ENCODE measurements around the gene CNTRL.
"Not testable (repeated sequence)": the region's sequence is repeated elsewhere in the genome, so short reads cannot be mapped to it uniquely, and the experiment has no call there.

The CNTRL gene

DNA sequence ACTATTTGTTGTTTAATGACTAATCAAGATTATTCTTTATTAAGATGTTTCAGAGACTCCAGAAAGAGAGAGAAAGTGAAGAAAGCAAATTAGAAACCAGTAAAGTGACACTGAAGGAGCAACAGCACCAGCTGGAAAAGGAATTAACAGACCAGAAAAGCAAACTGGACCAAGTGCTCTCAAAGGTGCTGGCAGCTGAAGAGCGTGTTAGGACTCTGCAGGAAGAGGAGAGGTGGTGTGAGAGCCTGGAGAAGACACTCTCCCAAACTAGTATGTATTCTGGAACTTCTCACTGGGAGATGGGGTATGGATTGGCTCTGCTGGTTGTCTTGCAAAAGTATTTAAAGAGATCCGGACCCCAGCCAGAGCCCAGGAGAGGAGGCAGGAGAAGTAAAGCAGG lies 93.3 kb downstream of the CNTRL start:
- Histone ChIP-seq H3K9me3 (ENCODE audit: control insufficient read depth, low read length) (no peaks in the 10 kb centered on the region), H3K4me3 (ENCODE audit: low read length) (no peak overlapping the region), H3K27me3 (replicated peaks; ENCODE audit: control insufficient read depth, insufficient read depth, low read length) (no peaks in the 10 kb centered on the region), H3K36me3 (ENCODE audit: control insufficient read depth, insufficient read depth, low read length, severe bottlenecking) (peaks cover 50% of the 10 kb centered on the region), H3K9ac (ENCODE audit: low read length) (no peak overlapping the region), H3K4me1 (ENCODE audit: control insufficient read depth, insufficient read depth, low read length) (no peaks in the 10 kb centered on the region)
- no peak for DNase-seq (ENCODE audit: low read depth)

DNA sequence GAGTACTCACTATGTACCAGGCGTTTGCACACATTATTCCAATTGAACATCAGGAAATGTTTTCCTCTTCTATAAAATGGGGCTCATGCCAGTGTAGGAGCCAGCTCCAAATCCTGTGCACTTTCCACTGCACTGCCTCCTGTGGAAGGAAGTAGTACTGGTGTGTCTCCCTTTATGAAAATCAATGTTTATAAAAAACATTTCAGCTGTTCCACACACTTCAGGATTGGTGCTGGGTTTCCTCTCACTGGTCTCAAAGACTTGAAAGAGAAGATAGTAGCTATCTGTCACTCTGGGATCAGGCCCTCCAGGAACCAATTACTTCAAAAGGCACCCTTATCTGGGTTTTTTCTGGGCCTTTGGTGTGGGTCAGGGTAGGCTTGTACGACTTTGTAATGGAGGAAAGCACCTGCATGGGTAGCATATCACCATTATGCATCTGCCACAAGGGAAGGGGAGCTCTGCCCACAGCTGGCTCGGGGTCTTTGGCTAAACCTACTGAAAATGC lies 94.4 kb downstream of the CNTRL start:
- no peak for DNase-seq (ENCODE audit: low read depth)

GRCh38 chr9:121171236-121171635 lies 96.5 kb downstream of the CNTRL start:
- DNase-seq (ENCODE audit: low read depth): no peak
- Histone ChIP-seq H3K27me3 (replicated peaks; ENCODE audit: control insufficient read depth, insufficient read depth, low read length) (no peaks in the 10 kb centered on the region), H3K36me3 (ENCODE audit: control insufficient read depth, insufficient read depth, low read length, severe bottlenecking) (peaks cover 62% of the 10 kb centered on the region), H3K9ac (ENCODE audit: low read length) (no peak overlapping the region), H3K4me1 (ENCODE audit: control insufficient read depth, insufficient read depth, low read length) (no peaks in the 10 kb centered on the region), H3K9me3 (ENCODE audit: control insufficient read depth, low read length) (no peaks in the 10 kb centered on the region), H3K4me3 (ENCODE audit: low read length) (no peak overlapping the region)

More for the DNA sequence above, 94.4 kb downstream of the CNTRL start:
- Histone ChIP-seq H3K4me1 (ENCODE audit: control insufficient read depth, insufficient read depth, low read length) (no peaks in the 10 kb centered on the region), H3K36me3 (ENCODE audit: control insufficient read depth, insufficient read depth, low read length, severe bottlenecking) (peaks cover 58% of the 10 kb centered on the region), H3K9me3 (ENCODE audit: control insufficient read depth, low read length) (no peaks in the 10 kb centered on the region), H3K27me3 (replicated peaks; ENCODE audit: control insufficient read depth, insufficient read depth, low read length) (no peaks in the 10 kb centered on the region), H3K9ac (ENCODE audit: low read length) (no peak overlapping the region), H3K4me3 (ENCODE audit: low read length) (no peak overlapping the region)

DNA sequence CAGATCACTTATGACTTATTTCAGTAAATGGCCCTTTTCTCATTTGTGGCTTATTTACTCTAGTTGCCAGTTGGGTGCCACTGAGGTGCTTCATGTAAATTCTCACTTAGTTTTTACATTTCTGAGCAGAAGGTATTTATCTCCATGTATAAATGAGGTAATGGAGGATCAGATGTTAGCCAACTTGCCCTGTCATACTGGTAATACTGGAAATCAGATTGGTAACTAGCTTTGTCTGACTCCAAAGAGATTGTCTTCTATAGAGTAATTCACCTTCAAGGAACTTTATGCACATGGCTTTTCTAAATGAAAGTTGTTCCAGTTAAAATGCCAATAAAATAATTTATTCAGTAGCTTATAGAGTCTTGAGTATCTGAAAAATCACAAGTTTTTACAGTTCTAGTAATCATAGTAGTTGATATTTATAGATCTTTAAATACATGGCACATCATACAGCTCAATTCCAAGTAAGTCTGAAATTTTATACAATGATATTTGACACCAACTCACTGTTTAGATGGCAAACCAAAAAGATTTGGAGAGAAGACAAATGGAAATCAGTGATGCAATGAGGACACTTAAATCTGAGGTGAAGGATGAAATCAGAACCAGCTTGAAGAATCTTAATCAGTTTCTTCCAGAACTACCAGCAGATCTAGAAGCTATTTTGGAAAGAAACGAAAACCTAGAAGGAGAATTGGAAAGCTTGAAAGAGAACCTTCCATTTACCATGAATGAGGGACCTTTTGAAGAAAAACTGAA lies 98.2 kb downstream of the CNTRL start:
- Histone ChIP-seq H3K9me3 (ENCODE audit: control insufficient read depth, low read length) (no peaks in the 10 kb centered on the region), H3K4me3 (ENCODE audit: low read length) (no peak overlapping the region), H3K4me1 (ENCODE audit: control insufficient read depth, insufficient read depth, low read length) (no peaks in the 10 kb centered on the region), H3K36me3 (ENCODE audit: control insufficient read depth, insufficient read depth, low read length, severe bottlenecking) (peaks cover 57% of the 10 kb centered on the region), H3K27me3 (replicated peaks; ENCODE audit: control insufficient read depth, insufficient read depth, low read length) (no peaks in the 10 kb centered on the region), H3K9ac (ENCODE audit: low read length) (no peak overlapping the region)
- peak; percentile 38 for DNase-seq (ENCODE audit: low read depth)

GRCh38 chr9:121173501-121173900 lies 98.7 kb downstream of the CNTRL start:
- Histone ChIP-seq H3K27me3 (replicated peaks; ENCODE audit: control insufficient read depth, insufficient read depth, low read length) (no peaks in the 10 kb centered on the region), H3K4me1 (ENCODE audit: control insufficient read depth, insufficient read depth, low read length) (no peaks in the 10 kb centered on the region), H3K9ac (ENCODE audit: low read length) (no peak overlapping the region), H3K36me3 (ENCODE audit: control insufficient read depth, insufficient read depth, low read length, severe bottlenecking) (peaks cover 61% of the 10 kb centered on the region), H3K4me3 (ENCODE audit: low read length) (no peak overlapping the region), H3K9me3 (ENCODE audit: control insufficient read depth, low read length) (no peaks in the 10 kb centered on the region)
- DNase-seq (ENCODE audit: low read depth): no peak

DNA sequence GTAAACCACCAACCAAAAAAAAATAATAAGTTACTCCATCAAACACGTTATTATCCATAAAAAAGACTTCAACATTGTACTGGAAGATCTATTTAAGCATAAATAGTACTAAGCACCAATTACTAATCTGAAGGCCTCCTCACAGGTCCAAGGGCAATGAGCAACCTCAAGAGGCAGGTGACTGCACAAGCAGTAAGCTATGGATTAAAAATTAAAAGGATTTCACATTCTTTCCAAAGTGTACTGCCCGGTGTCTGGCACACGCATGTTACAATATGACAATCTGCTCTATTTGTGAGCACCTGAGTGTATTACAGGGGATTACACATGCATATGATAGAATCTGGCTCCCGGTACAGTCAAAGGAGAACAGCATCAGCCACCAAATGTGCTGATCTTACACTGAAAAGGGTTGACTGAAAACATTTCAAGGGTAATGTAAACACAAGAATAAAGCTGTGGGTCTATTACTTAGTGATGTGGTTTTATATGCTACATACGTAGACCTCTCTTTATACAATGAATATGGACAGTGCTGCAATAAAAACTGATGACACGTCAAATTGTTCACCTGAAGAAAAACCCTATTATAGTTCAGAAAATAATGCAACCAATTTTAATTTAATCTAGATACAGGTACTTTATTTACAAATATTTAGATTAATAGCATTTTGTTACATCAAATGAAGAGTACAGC lies 104.1 kb downstream of the CNTRL start:
- Histone ChIP-seq H3K36me3 (ENCODE audit: control insufficient read depth, insufficient read depth, low read length, severe bottlenecking) (peaks cover 63% of the 10 kb centered on the region), H3K4me3 (ENCODE audit: low read length) (no peak overlapping the region), H3K9me3 (ENCODE audit: control insufficient read depth, low read length) (no peaks in the 10 kb centered on the region), H3K27me3 (replicated peaks; ENCODE audit: control insufficient read depth, insufficient read depth, low read length) (no peaks in the 10 kb centered on the region), H3K9ac (ENCODE audit: low read length) (no peak overlapping the region), H3K4me1 (ENCODE audit: control insufficient read depth, insufficient read depth, low read length) (peaks cover 16% of the 10 kb centered on the region)
- DNase-seq (ENCODE audit: low read depth): no peak

DNA sequence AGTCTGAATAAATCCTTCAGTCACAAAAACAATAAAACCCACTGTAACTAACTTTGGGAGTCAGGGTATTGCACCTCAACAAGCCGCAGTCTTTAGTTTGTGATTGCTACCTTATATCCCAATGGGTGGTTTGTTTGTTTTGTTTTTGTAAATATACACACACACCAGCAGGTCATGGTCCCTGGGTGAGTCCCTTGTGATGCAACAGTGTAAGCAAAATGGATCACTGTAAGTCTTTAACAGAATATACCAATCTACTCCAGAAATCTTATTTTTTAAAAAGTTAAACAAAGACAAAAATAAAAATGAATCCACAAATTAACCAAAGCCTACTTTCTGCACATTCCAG lies 104.6 kb downstream of the CNTRL start:
- peaks cover 17% of the 10 kb centered on the region for H3K4me1 ChIP-seq (ENCODE audit: control insufficient read depth, insufficient read depth, low read length)
- H3K9ac ChIP-seq (ENCODE audit: low read length); H3K4me3 ChIP-seq (ENCODE audit: low read length); H3K9me3 ChIP-seq (ENCODE audit: control insufficient read depth, low read length); DNase-seq (ENCODE audit: low read depth); H3K27me3 ChIP-seq (replicated peaks; ENCODE audit: control insufficient read depth, insufficient read depth, low read length): not testable (repeated sequence)
- H3K36me3 ChIP-seq (ENCODE audit: control insufficient read depth, insufficient read depth, low read length, severe bottlenecking): peaks cover 66% of the 10 kb centered on the region

DNA sequence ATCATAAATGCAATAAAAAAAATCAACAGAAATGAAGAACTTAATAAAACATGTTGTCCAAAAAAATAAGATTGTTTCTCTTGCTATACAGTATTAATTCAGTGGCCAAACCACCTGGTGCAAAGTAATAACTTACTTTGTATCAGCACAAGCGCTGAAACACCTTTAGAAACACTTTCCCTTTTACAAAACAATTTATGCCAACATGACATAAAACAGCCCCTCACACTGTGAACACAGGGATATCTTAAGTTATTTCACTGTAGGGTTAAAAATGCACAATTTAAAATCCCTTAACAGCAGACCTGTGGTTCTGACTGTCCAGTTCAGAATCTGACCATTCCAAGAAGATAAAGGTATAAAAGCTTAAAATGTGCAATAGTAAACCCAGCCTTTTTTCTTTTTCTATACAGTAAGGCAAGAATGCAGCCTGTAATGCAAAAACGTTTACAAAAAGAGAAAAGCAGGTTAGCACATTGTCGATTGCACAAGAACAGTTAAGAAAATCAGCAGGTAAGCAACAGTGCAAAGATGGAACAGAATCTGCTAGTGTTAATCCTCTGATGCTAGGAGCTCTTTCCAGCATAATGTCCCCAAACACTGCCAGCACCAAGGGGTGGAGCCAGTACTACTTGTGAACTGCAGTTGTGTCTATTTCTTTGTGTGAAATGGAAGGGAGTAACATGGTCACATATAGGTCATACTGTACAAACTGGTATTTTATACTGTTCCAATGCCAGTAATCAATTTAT lies 105.4 kb downstream of the CNTRL start:
- Histone ChIP-seq H3K4me1 (ENCODE audit: control insufficient read depth, insufficient read depth, low read length) (peaks cover 17% of the 10 kb centered on the region), H3K27me3 (replicated peaks; ENCODE audit: control insufficient read depth, insufficient read depth, low read length) (no peaks in the 10 kb centered on the region), H3K36me3 (ENCODE audit: control insufficient read depth, insufficient read depth, low read length, severe bottlenecking) (peaks cover 68% of the 10 kb centered on the region), H3K9ac (ENCODE audit: low read length) (no peak overlapping the region), H3K9me3 (ENCODE audit: control insufficient read depth, low read length) (no peaks in the 10 kb centered on the region), H3K4me3 (ENCODE audit: low read length) (no peak overlapping the region)
- DNase-seq (ENCODE audit: low read depth): no peak

- no peak for DNase-seq (ENCODE audit: low read depth)
- no peak overlapping the region for H3K9ac ChIP-seq (ENCODE audit: low read length)
- no peaks in the 10 kb centered on the region for H3K9me3 ChIP-seq (ENCODE audit: control insufficient read depth, low read length)
- peaks cover 35% of the 10 kb centered on the region for H3K4me1 ChIP-seq (ENCODE audit: control insufficient read depth, insufficient read depth, low read length)
- H3K36me3 ChIP-seq (ENCODE audit: control insufficient read depth, insufficient read depth, low read length, severe bottlenecking): peaks cover 73% of the 10 kb centered on the region
- no peak overlapping the region for H3K4me3 ChIP-seq (ENCODE audit: low read length)
- H3K27me3 ChIP-seq (replicated peaks; ENCODE audit: control insufficient read depth, insufficient read depth, low read length): no peaks in the 10 kb centered on the region
Measured at GRCh38 chr9:121182101-121182836, 107.5 kb downstream of the CNTRL start.

- Histone ChIP-seq H3K36me3 (ENCODE audit: control insufficient read depth, insufficient read depth, low read length, severe bottlenecking) (peaks cover 72% of the 10 kb centered on the region), H3K9ac (ENCODE audit: low read length) (no peak overlapping the region), H3K27me3 (replicated peaks; ENCODE audit: control insufficient read depth, insufficient read depth, low read length) (no peaks in the 10 kb centered on the region), H3K4me1 (ENCODE audit: control insufficient read depth, insufficient read depth, low read length) (peaks cover 42% of the 10 kb centered on the region), H3K9me3 (ENCODE audit: control insufficient read depth, low read length) (no peaks in the 10 kb centered on the region), H3K4me3 (ENCODE audit: low read length) (no peak overlapping the region)
- DNase-seq (ENCODE audit: low read depth): no peak
Measured at GRCh38 chr9:121182989-121183388, 108.2 kb downstream of the CNTRL start.

All from adipocyte (in vitro differentiated cells).